ENCODE data around the gene AGBL2. TPM values are rescaled to one million over a fixed set of nuclear protein-coding genes. Genes with fewer than 3 reads are reported as not detected.

Gene AGBL2
- total RNA-seq, 4 donors from 2014 or later: 3.3 to 13.5 (median 8.0) TPM

- no peaks in the 10 kb centered on the region for H3K9me3 ChIP-seq
- DNase-seq: no peak
- no peaks in the 10 kb centered on the region for H3K4me1 ChIP-seq
- intact Hi-C loops (cut with DNase I; ENCODE audit: low total_unique reads): no loop called here
- H3K36me3 ChIP-seq: peaks cover 0 to 80% (median 30%) of the 10 kb centered on the region in 4 donors
- H3K27ac ChIP-seq: no peak overlapping the region
- in situ Hi-C loops (cut with MboI; ENCODE audit: low pct_ligation_motif_present in 1 of 4, low pct_unique_long_range_greater_than_20kb in 1 of 4, low sequenced_read_pairs in 3 of 4): no loop called here
- TF ChIP-seq POLR2AphosphoS5 (IDR thresholded peaks at IDR 0.05) (no peak), CTCF (IDR thresholded peaks at IDR 0.05) (no peak), EP300 (IDR thresholded peaks at IDR 0.05; ENCODE audit: low read depth) (no peak), POLR2A (IDR thresholded peaks at IDR 0.05) (no peak)
- whole genome bisulfite sequencing, 2 donors (ENCODE audit: low coverage in 1 of 2): 62 to 77% methylated on average over 4 to 5 of the region's 5 CpGs
- H3K27me3 ChIP-seq: no peaks in the 10 kb centered on the region
- no peak overlapping the region for H3K4me3 ChIP-seq
These were observed 83.7 kb downstream of the AGBL2 start for GRCh38 chr11:47631473-47631872.

DNA sequence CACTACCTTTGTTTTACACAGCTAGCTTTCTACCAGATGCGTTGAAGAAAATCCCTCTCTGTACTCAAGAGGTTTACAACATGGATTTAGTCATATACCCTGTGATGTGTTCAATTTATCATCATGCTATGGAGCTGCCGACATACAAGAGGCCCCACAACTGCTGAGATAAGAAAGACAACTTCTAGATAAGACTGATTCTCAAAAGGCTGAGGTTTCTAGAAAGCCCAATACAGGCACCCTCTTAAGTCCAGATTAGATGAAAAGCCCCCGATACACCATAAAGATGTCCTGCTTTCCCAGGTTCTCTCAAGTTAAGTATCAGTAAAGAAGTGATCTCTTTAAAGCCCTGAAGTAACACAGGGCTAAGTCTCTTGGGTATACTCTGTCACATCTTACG, 87.1 kb downstream of the AGBL2 start:
- Histone ChIP-seq H3K27ac (no peak overlapping the region), H3K27me3 (no peaks in the 10 kb centered on the region), H3K9me3 (no peaks in the 10 kb centered on the region), H3K4me3 (no peak overlapping the region), H3K36me3 (peaks cover 0 to 84% (median 36%) of the 10 kb centered on the region in 4 donors), H3K4me1 (no peaks in the 10 kb centered on the region)
- no peak for DNase-seq
- in situ Hi-C loops (cut with MboI; ENCODE audit: low pct_ligation_motif_present in 1 of 4, low pct_unique_long_range_greater_than_20kb in 1 of 4, low sequenced_read_pairs in 3 of 4): no loop called here
- no peak for TF ChIP-seq POLR2A (IDR thresholded peaks at IDR 0.05)
- TF ChIP-seq POLR2AphosphoS5 (IDR thresholded peaks at IDR 0.05): no peak
- no peak for TF ChIP-seq EP300 (IDR thresholded peaks at IDR 0.05; ENCODE audit: low read depth)
- TF ChIP-seq CTCF (IDR thresholded peaks at IDR 0.05): no peak
- 90 to 95% methylated on average over 2 to 4 of the region's 4 CpGs for WGBS, 2 donors (ENCODE audit: low coverage in 1 of 2)
- intact Hi-C loops (cut with DNase I; ENCODE audit: low total_unique reads): no loop called here

- no peak for TF ChIP-seq EP300 (IDR thresholded peaks at IDR 0.05; ENCODE audit: low read depth)
- TF ChIP-seq CTCF (IDR thresholded peaks at IDR 0.05): no peak
- TF ChIP-seq POLR2AphosphoS5 (IDR thresholded peaks at IDR 0.05): no peak
- TF ChIP-seq POLR2A (IDR thresholded peaks at IDR 0.05): no peak
- peaks cover 0 to 91% (median 41%) of the 10 kb centered on the region in 4 donors for H3K36me3 ChIP-seq
- 92 to 100% methylated on average over 2 to 8 of the region's 8 CpGs for WGBS, 2 donors (ENCODE audit: low coverage in 1 of 2)
- no peaks in the 10 kb centered on the region for H3K9me3 ChIP-seq
- no peak overlapping the region for H3K27ac ChIP-seq
- H3K27me3 ChIP-seq: no peaks in the 10 kb centered on the region
- in situ Hi-C loops (cut with MboI; ENCODE audit: low pct_ligation_motif_present in 1 of 4, low pct_unique_long_range_greater_than_20kb in 1 of 4, low sequenced_read_pairs in 3 of 4) (no loop called here), intact Hi-C loops (cut with DNase I; ENCODE audit: low total_unique reads) (no loop called here)
- no peak overlapping the region for H3K4me3 ChIP-seq
- DNase-seq: no peak
- no peaks in the 10 kb centered on the region for H3K4me1 ChIP-seq
These were observed 88.9 kb downstream of the AGBL2 start for GRCh38 chr11:47626234-47626633.

- in situ Hi-C loops (cut with MboI; ENCODE audit: low pct_ligation_motif_present in 1 of 4, low pct_unique_long_range_greater_than_20kb in 1 of 4, low sequenced_read_pairs in 3 of 4) (no loop called here), intact Hi-C loops (cut with DNase I; ENCODE audit: low total_unique reads) (no loop called here)
- Histone ChIP-seq H3K36me3 (peaks cover 0 to 61% (median 23%) of the 10 kb centered on the region in 4 donors), H3K9me3 (no peaks in the 10 kb centered on the region), H3K4me1 (peaks cover 0 to 7% (median 0%) of the 10 kb centered on the region in 4 donors), H3K27me3 (no peaks in the 10 kb centered on the region), H3K4me3 (no peak overlapping the region), H3K27ac (no peak overlapping the region)
- no peak for TF ChIP-seq EP300 (IDR thresholded peaks at IDR 0.05; ENCODE audit: low read depth)
- no peak for TF ChIP-seq CTCF (IDR thresholded peaks at IDR 0.05)
- no peak for TF ChIP-seq POLR2A (IDR thresholded peaks at IDR 0.05)
- no peak for TF ChIP-seq POLR2AphosphoS5 (IDR thresholded peaks at IDR 0.05)
- DNase-seq: no peak
- WGBS, 2 donors (ENCODE audit: low coverage in 1 of 2): 70 to 86% methylated on average over 2 of the region's 2 CpGs
These were observed 94.3 kb downstream of the AGBL2 start for GRCh38 chr11:47620836-47621378.
